Dendritic cell treated with granulocyte-macrophage colony-stimulating factor and Interleukin-4, amounts not matched to agents 40 ng/mL and 50 ng/mL, for 4 days (primary cell): ENCODE data around the gene IL3.

Experiments
- H3K27ac Mint-ChIP-seq: one replicate; pipeline ENCODE4 v1.8.0; 2022; ENCODE audit warnings: mild to moderate bottlenecking, mixed read lengths
- H3K27me3 Mint-ChIP-seq: one replicate; pipeline ENCODE4 v1.8.0; 2022; ENCODE audit warnings: mild to moderate bottlenecking, mixed read lengths
- H3K36me3 Mint-ChIP-seq: one replicate; pipeline ENCODE4 v1.8.0; 2022; ENCODE audit warnings: low read depth, mixed read lengths
- H3K4me1 Mint-ChIP-seq: one replicate; pipeline ENCODE4 v1.8.0; 2022; ENCODE audit warnings: low read depth, mixed read lengths
- H3K4me3 Mint-ChIP-seq: one replicate; pipeline ENCODE4 v1.8.0; 2022; ENCODE audit warnings: mild to moderate bottlenecking, moderate library complexity, mixed read lengths
- H3K9me3 Mint-ChIP-seq: one replicate; pipeline ENCODE4 v1.8.0; 2022; ENCODE audit warnings: mixed read lengths
- intact Hi-C: fragments of 100-400 bp; cut with micrococcal nuclease; formaldehyde crosslinking; loops from one replicate; pipeline ENCODE4 v1.15.0; 2022

IL3 gene

DNA sequence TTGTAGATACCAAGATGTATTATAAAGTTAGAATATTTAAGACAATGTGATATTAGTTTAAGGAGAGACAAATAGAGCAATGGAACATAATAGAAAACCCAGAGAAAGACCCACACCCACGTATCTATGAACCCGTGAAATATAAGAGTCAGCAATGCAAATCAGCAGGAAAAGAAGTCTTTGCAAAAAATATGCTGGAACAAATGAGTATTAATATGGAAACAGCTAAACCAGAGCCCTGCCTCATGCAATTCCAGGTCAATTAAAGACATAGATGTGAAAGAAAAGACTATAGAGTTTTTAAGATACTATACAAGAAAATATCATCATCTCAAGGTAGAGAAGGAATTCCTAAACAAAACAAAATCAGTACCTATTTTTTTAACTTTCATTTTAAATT is 23.1 kb upstream of the IL3 start:
- Mint-ChIP-seq H3K27me3 (peaks cover 49% of the 10 kb centered on the region), H3K27ac (no peak overlapping the region), H3K9me3 (peaks cover 18% of the 10 kb centered on the region), H3K4me3 (no peak overlapping the region), H3K4me1 (no peaks in the 10 kb centered on the region), H3K36me3 (no peaks in the 10 kb centered on the region)
- intact Hi-C loops = no loop called here

DNA sequence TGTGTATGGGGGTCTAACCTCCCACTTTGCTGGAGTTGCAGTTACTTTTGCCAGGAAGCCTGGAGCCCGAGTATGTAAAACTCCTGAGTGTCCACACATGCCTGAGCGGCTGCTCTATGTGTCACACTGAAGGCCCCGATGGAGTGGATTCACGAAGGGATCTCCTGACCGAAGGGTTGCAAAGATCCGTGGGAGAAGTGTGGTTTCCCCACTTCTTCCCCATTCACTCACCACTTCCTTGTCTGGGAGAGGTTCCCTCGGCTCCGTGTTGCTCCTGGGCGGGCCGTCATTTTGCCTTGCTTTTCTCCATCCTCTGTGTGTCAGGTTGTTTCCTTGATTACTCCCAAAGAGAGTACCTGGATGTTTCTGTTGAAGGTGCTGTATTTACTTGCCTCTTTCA is 16.2 kb upstream of the IL3 start:
- H3K4me3 Mint-ChIP-seq = no peak overlapping the region
- peaks cover 74% of the 10 kb centered on the region for H3K27me3 Mint-ChIP-seq
- no peak overlapping the region for H3K27ac Mint-ChIP-seq

DNA sequence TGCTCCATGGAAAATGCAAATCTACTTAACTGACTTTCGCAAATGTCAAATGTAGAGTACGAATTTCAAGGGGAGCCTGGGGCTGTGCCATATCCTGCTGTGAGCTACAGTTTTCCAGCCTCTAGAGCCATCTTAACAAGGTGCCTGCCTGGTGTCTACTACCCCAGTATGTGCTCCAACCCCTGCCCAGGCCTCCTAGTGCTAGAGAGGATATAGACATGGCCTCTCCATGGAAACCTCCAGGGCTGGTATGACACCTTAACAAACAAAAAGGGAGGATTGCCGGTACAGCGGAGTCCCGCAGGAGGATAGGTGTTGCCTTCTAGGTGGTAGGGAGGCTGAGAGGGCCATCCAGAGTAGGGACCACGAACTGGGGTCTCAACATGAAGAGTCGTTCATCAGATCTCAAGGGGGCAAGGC is 13.6 kb upstream of the IL3 start:
- intact Hi-C loops = no loop called here
- no peaks in the 10 kb centered on the region for H3K36me3 Mint-ChIP-seq
- no peaks in the 10 kb centered on the region for H3K9me3 Mint-ChIP-seq
- peaks cover 70% of the 10 kb centered on the region for H3K27me3 Mint-ChIP-seq
- peaks cover 25% of the 10 kb centered on the region for H3K4me1 Mint-ChIP-seq
- H3K4me3 Mint-ChIP-seq = no peak overlapping the region
- no peak overlapping the region for H3K27ac Mint-ChIP-seq

More for the DNA sequence above, 16.2 kb upstream of the IL3 start:
- Mint-ChIP-seq H3K9me3 (no peaks in the 10 kb centered on the region), H3K4me1 (peaks cover 13% of the 10 kb centered on the region), H3K36me3 (no peaks in the 10 kb centered on the region)
- intact Hi-C loops = no loop called here

DNA sequence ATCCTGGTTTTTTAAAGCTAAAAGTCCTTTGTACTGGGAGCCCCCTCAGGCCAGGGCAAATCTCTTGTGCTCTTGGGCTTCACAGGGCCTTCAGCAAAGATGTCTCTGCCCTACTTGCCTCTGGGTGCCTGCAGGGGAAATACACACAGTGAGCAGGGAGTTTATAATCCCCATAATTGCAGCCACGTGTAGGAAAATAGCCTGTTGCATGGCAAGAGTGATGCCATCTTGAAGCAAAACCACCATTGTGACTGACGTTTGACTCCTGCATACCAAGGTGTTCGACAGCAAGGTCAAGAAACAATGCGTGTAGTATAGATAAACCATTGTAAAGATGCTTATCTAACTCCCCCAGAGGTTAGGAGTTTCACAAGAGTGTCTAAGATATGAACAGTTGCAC is 11.4 kb upstream of the IL3 start:
- H3K4me1 Mint-ChIP-seq = peaks cover 18% of the 10 kb centered on the region
- H3K27ac Mint-ChIP-seq = no peak overlapping the region
- peaks cover 67% of the 10 kb centered on the region for H3K27me3 Mint-ChIP-seq
- no peaks in the 10 kb centered on the region for H3K9me3 Mint-ChIP-seq
- H3K4me3 Mint-ChIP-seq = no peak overlapping the region
- H3K36me3 Mint-ChIP-seq = no peaks in the 10 kb centered on the region
- intact Hi-C loops = no loop called here

DNA sequence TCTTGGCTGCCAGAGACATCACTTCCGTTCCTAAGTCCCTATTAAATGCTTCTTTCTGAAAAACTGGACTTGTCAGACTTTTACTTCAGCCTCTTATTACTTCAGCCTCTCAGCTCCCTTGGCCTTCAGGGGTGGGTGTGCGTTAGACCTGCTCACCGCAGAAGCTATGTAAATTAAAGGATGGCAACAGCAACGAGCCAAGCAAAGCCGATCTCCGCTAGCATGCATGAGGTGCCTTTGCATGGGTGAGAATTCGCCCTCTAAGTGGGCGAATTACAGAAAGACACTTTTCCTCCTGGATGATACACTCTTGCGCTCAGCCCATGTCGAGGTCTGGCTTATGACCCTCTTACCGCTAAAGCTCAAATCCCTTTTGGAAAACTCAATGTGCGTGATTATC is 10.9 kb upstream of the IL3 start:
- H3K27ac Mint-ChIP-seq = no peak overlapping the region

DNA sequence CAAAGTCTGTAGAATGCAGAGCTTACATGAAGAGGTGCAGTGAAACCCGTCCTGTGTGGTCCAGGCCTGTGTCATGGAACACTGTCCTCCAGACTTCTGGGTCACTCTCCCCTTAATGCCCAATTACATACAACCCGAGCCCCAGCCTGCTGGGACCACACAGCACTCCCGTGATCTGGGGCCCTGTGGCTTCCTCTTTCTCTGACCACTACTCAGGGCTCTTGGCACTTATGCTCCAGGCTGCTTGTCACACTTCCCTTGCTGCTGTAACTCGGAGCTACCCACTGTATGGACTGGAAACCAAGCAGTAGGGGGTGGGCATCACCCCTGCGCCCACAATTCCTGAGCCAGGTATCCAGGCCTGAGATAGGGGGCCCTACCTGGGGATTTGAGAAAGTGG is 10.3 kb upstream of the IL3 start:
- Mint-ChIP-seq H3K9me3 (no peaks in the 10 kb centered on the region), H3K27ac (no peak overlapping the region), H3K4me3 (no peak overlapping the region), H3K36me3 (no peaks in the 10 kb centered on the region), H3K27me3 (peaks cover 66% of the 10 kb centered on the region), H3K4me1 (peaks cover 12% of the 10 kb centered on the region)
- intact Hi-C loops = no loop called here

More for the DNA sequence above, 10.9 kb upstream of the IL3 start:
- Mint-ChIP-seq H3K4me1 (peaks cover 13% of the 10 kb centered on the region), H3K4me3 (no peak overlapping the region), H3K9me3 (no peaks in the 10 kb centered on the region), H3K27me3 (peaks cover 68% of the 10 kb centered on the region), H3K36me3 (no peaks in the 10 kb centered on the region)
- intact Hi-C loops = no loop called here

DNA sequence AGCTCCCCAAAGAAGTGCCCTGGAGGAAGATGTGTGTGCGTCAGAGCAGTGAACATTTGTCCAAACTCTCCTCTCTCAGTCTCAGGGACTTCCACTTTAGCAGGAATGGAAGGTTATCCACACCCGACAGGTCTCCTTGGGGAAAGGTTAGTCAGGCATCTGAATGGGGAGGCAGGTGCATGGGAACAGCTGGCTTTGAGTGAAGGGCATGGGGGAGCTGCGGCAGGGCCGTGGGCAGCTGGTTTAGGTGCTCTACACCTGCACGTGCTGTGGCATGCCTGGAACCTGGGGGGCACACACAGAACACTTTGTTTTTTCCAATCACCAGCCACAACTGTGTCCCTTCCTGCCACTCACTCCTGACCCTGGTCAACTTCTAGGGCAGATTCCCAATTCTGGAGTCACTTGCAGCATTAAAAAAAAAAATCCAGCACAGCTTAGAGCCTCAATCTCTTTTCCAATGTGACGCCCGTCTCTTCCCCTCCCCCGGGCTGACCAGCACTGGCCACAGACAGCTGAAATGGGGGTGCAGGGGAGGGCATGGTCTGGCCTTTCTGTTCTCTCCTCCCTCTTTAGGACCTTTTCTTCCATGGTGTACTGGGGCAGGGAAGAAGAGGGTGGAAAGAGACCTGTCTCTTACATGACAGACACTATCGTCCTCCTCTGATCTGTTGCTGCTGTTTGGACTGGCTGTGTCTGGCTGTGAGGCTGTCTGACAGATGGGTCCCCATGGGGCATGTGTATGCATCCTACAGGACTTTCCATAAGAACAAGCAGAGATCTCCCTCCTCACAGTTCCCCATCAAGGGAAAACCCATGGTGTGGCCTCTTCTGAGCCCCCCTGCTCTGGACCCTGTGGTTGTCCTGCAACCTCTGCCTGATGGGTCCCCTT is 9.5 kb upstream of the IL3 start:
- no peaks in the 10 kb centered on the region for H3K36me3 Mint-ChIP-seq
- no peak overlapping the region for H3K4me3 Mint-ChIP-seq
- no peaks in the 10 kb centered on the region for H3K9me3 Mint-ChIP-seq
- intact Hi-C loops = no loop called here
- no peak overlapping the region for H3K27ac Mint-ChIP-seq
- peaks cover 12% of the 10 kb centered on the region for H3K4me1 Mint-ChIP-seq
- H3K27me3 Mint-ChIP-seq = peaks cover 61% of the 10 kb centered on the region

DNA sequence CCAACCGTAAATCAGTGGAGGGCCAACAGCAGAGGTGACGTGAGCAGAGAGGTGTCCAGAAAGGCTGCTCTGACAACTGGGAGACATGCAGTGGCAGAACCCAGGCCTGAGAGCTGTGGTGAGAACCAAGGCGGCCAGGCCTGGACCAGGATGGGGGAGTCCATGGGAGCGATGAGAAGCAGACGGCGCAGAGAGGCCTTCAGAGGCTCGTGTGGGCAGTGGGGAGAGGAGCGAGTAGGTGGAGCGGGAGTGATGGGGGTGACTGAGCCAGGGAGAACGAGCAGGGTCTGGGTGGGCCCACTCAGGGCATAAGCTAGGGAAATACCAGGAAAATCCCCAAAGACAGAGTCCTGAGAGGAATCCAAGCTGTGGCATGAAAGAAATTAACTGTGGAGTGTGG is 7.9 kb upstream of the IL3 start:
- Mint-ChIP-seq H3K36me3 (no peaks in the 10 kb centered on the region), H3K4me3 (no peak overlapping the region), H3K27me3 (peaks cover 59% of the 10 kb centered on the region), H3K27ac (no peak overlapping the region), H3K9me3 (no peaks in the 10 kb centered on the region), H3K4me1 (peaks cover 12% of the 10 kb centered on the region)
- intact Hi-C loops = no loop called here

DNA sequence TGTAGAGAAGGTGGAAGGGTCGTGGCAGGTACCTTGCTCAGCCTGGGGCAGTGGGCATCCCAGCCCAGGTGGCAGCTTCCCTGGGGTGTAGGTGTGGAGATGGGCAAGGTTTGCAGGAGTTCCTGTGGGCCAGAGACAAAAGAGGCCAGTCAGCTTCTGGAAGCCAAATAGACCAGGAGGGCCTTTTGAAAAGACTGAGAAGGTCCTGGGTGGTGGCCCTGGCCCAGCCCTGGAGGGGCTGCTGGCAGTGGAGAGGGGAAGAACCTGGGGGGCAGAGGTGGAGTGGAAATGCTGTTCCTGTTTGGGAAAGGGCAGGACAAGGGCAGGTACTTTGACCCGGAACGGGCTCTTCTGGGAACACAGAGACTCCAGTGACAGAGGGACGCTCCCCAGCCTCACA is 7.0 kb upstream of the IL3 start:
- Mint-ChIP-seq H3K9me3 (no peaks in the 10 kb centered on the region), H3K27me3 (peaks cover 57% of the 10 kb centered on the region), H3K27ac (no peak overlapping the region), H3K4me1 (peaks cover 12% of the 10 kb centered on the region), H3K4me3 (no peak overlapping the region), H3K36me3 (no peaks in the 10 kb centered on the region)
- intact Hi-C loops = no loop called here

DNA sequence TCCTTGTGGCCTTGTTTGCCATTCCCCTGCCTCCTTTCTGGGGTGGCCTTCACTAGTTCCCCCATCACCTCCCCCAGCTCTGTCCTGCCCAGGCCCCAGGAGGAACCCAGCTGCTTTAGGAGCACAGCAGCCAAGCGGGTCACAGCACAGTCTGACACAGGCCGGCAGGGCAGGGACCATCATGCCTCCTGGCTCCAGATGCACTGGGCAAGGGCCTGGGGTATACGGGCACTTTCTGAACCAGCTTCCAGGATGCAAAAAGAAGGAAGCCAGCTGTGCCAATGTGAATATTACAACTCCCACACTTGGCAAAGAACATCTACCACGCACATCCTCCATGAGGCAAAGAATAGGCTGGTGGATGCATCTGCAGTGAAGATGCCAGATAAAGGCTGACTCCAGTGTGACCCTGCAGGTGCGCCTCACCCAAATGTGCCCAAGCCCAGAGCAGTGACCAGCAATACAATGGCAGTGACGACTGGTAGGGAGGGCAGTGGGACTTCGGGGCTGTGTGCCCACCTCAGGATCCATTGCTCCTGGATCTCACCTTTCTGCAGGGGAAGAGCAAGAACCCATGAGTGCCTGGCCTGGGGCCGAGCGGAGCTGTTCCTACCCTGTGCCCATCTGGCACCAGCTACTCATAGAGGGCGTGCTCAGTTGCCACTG is 6.3 kb upstream of the IL3 start:
- Mint-ChIP-seq H3K4me3 (no peak overlapping the region), H3K27ac (no peak overlapping the region), H3K9me3 (no peaks in the 10 kb centered on the region), H3K4me1 (peaks cover 12% of the 10 kb centered on the region), H3K27me3 (peaks cover 53% of the 10 kb centered on the region), H3K36me3 (no peaks in the 10 kb centered on the region)
- intact Hi-C loops = no loop called here

DNA sequence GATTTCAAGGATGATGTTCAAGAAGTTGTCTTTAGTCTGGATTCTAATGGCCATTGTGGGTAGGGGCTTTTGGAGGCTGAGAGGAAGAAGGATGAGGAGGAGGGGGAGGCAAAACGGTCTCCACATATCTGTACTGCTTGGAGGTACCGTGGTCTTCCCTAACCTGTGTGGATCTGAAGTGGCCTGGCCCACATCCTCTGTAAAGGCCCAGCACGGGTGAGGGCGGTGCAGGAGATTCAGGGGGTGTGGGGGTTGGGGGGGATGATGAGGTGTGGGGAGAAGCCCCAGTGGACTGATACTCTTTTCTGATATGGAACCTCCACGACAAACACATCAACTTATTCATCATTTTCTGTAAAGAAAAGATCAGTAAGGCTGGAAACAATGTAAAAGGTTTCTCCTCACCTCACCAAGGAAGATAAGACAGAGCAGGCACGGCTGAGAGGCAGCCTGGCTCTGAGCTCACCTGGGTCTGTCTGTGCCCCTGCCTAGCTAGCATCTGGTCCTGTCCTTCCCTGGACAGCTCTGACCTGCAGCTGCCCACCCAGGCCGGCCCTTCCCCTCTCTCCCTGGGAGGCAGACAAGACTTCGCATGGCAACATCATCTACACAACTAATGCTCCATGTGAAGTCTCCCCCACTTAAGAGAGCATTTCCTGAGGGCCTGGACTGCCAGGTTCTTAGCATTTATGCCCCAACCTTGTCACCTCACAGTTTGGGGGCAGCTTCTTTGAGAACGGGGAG is 5.6 kb upstream of the IL3 start:
- Mint-ChIP-seq H3K27me3 (peaks cover 49% of the 10 kb centered on the region), H3K9me3 (no peaks in the 10 kb centered on the region), H3K36me3 (no peaks in the 10 kb centered on the region), H3K27ac (no peak overlapping the region), H3K4me3 (no peak overlapping the region), H3K4me1 (peaks cover 10% of the 10 kb centered on the region)
- intact Hi-C loops = no loop called here

DNA sequence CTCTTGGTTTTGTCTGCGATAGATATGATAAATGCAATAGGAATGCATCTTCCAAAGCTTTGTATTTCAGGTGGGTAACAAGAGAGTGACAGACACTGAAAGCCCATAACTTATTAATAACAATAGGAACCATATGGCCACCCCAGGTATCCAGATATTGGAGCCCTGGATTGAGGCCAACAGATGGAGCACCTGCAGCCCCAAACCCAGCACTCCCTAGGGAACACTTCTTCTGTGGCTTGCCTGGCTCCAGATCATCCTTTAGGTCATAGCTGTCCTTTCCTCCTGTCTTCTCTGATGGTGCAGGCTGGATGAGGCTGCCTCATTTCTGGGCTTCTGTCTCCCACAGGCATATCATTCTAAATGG is 5.0 kb upstream of the IL3 start:
- Mint-ChIP-seq H3K9me3 (no peaks in the 10 kb centered on the region), H3K36me3 (no peaks in the 10 kb centered on the region), H3K27me3 (peaks cover 46% of the 10 kb centered on the region), H3K4me3 (no peak overlapping the region), H3K27ac (no peak overlapping the region), H3K4me1 (peaks cover 4% of the 10 kb centered on the region)
- intact Hi-C loops = no loop called here

DNA sequence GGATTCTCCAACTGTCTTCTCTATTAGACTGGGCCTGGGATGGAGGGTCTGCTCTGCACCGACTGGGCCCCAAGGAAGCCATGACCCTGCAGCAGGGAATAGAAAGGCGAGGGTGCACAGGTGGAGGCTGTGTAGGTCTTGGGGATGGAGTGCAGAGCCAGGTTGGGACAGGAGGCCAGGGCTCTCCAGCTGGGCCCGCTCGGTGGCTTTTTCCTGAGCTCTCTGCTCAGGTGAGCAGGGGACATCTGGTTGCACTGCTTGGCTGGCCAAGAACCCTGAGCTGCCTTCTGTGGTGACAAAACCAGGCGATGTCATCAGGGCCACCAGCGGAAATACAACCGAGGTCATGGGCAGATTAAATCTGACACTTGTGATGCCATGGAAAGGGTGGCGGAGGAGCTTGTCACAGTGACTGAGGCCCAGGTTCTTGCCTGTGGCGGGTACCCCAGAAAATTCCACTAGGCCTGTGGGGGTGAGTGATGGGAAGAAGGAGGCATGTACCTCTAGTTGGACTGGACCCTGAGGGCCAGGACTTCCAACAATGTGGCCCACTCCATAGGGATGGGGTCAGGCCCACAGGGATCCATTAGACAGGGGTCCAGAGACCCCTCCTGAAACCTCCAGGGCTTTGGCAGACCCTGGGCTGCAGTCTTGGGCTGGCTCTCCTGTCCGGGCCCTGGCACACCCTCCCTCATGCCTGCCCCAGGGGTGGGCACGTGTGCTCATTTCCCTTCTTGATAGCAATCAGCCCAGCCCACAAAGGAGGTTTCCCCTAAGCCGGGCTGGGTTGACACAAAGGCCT is 4.4 kb upstream of the IL3 start:
- Mint-ChIP-seq H3K36me3 (no peaks in the 10 kb centered on the region), H3K9me3 (no peaks in the 10 kb centered on the region), H3K4me3 (no peak overlapping the region), H3K27ac (no peak overlapping the region), H3K4me1 (no peaks in the 10 kb centered on the region), H3K27me3 (peaks cover 44% of the 10 kb centered on the region)
- intact Hi-C loops = no loop called here
